Testis (tissue), 3 donors: ENCODE data around the gene PPIL6. TPM values are rescaled to one million over a fixed set of nuclear protein-coding genes. Genes with fewer than 3 reads are reported as not detected.

Source experiments
- DNase-seq: peaks from one replicate; pipeline ENCODE4 v3.0.0-alpha.2; 2019
- H3K27ac ChIP-seq, 2 donors: fragments of 200-600 bp; sonication (generic); one replicate each; pipeline ENCODE4 v1.5.1; 2019
- H3K27me3 ChIP-seq: fragments of 200-600 bp; sonication (generic); one replicate; pipeline ENCODE4 v1.5.1; 2019
- H3K36me3 ChIP-seq: fragments of 200-600 bp; sonication (generic); one replicate; pipeline ENCODE4 v1.5.1; 2017; ENCODE audit warnings: low read depth; ENCODE audit errors: missing control alignments
- H3K4me1 ChIP-seq: fragments of 200-600 bp; sonication (generic); one replicate; pipeline ENCODE4 v1.5.1; 2019
- H3K4me3 ChIP-seq, 2 donors: fragments of 200-600 bp; sonication (generic); one replicate each; pipeline ENCODE4 v1.5.1; 2017 to 2019
- H3K9me3 ChIP-seq: fragments of 200-600 bp; sonication (generic); one replicate; pipeline ENCODE4 v1.5.1; 2017
- CTCF ChIP-seq, 3 experiments: fragments of 450-650 bp in 2 of 3; fragments of 200-600 bp in 1 of 3; sonication (generic) in 1 of 3; IDR thresholded peaks; one replicate each; pipeline ENCODE4 v1.5.1; 2016 to 2019; ENCODE audit warnings: antibody characterized with exemption in 3 of 3, mild to moderate bottlenecking in 2 of 3, moderate library complexity in 1 of 3
- POLR2A ChIP-seq: fragments of 450-650 bp; IDR thresholded peaks from one replicate; pipeline ENCODE4 v1.6.1; 2017; ENCODE audit warnings: antibody characterized with exemption, mild to moderate bottlenecking, moderate library complexity
- WGBS, 2 donors: methylation state at CpG; one replicate each; pipeline ENCODE4 v1.1.5; 2018; 5-methylcytosine and 5-hydroxymethylcytosine counted together
- intact Hi-C: fragments of 100-400 bp; cut with DNase I; formaldehyde crosslinking; loops from one replicate; pipeline ENCODE4 v1.15.1; 2023; ENCODE audit warnings: low total_unique reads
- polyA plus RNA-seq: library from polyadenylated mRNA; stranded (reverse); fragments of 350-450 nt; fragmentation: Illumina TruSeq; extraction: RNeasy Lipid Tissue Mini Kit (QIAGEN cat#74804); gene quantifications from one replicate; pipeline ENCODE4 v1.2.3, GENCODE V29; 2014; ENCODE audit warnings: low read depth, low replicate concordance; ENCODE audit not compliant: insufficient read depth
- total RNA-seq, 2 donors: library from RNA; depleted of rRNA; stranded (reverse); fragments of >200 nt; gene quantifications; one replicate each; pipeline ENCODE4 v1.2.3, GENCODE V29; 2016

The PPIL6 gene
- total and polyA plus RNA-seq, 3 donors from 2014 or later: 15.2 to 54.6 (median 26.7) TPM

DNA sequence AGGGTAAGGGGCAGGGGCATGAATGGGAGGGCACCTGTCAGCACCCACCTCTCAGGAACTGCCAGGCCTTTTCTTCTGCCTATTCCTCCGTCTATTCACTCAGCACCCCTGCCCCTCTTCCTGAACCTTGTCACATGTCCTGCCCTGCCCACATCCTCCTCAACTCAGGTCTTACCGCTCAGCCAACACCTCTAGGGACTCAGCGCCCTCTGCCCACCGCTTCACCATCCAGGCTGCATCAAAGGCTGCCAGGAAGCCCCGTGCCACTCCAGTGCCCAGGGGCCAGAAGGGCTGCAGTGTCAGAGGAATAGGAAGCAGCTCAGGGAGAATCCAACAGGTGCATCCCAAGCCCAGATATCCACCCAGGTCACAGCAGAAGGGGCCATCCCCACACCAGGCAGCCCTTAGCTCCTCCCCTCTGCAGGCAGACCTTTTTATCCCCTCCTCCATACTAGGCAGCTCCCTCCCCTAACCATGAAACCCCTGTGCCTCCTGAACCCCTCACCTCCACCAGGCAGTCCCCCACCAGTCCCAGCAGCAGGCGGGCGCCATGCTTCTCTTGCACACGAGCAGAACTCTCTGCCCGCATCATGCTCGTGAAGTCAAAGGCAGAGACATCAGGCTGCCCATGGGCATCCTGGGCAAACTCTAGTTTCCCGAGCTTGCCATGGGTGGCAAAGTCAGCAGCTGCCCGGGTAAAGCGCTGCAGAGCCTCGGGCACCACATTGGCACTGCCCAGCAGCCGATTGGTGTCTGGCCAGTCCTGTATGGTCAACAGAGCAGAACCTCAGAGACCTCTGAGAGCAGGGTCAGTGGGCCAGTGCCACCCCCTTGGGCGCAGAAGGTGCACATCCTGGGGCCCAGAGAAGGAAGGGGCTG is 9.6 kb upstream of the PPIL6 start:
- TF ChIP-seq POLR2A: no peak
- no peak for TF ChIP-seq CTCF (IDR thresholded peaks at IDR 0.05)
- Histone ChIP-seq H3K27me3 (no peaks in the 10 kb centered on the region), H3K27ac (no peak overlapping the region), H3K36me3 (no peaks in the 10 kb centered on the region), H3K9me3 (no peaks in the 10 kb centered on the region), H3K4me1 (peaks cover 11% of the 10 kb centered on the region), H3K4me3 (no peak overlapping the region)
- intact Hi-C loops: no loop called here
- 93 to 94% methylated on average over 10 to 16 of the region's 16 CpGs for WGBS, 2 donors
- DNase-seq: no peak

- H3K9me3 ChIP-seq: no peaks in the 10 kb centered on the region
- no peak overlapping the region for H3K27ac ChIP-seq
- intact Hi-C loops: no loop called here
- no peak for DNase-seq
- TF ChIP-seq POLR2A (no peak), CTCF (IDR thresholded peaks at IDR 0.05) (no peak)
- peaks cover 6% of the 10 kb centered on the region for H3K4me1 ChIP-seq
- no peaks in the 10 kb centered on the region for H3K27me3 ChIP-seq
- H3K4me3 ChIP-seq: no peak overlapping the region
- no peaks in the 10 kb centered on the region for H3K36me3 ChIP-seq
- WGBS, 2 donors: 90 to 94% methylated on average over 12 to 19 of the region's 19 CpGs
These were observed 8.8 kb upstream of the PPIL6 start for GRCh38 chr6:109449064-109449794.

DNA sequence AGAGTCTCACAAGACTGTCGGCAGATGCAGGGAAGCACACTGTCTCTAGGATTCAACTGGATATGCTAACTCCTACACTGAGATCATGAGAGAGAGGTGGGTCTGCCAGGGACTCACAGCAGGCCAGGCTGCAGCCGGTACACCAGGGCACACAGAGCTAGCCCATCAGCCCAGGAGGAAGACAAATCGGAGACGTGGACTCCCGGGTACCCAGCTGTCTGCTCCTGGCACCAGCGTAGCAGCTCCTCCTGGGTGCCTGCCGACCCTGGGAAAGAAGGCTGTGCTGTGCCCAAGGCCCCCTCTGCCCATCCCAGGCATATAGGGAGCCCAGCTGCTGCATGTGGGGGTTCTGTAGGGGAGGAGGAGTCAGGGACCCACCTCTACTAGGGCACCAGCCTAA is 8.2 kb upstream of the PPIL6 start:
- no peaks in the 10 kb centered on the region for H3K9me3 ChIP-seq
- no peak overlapping the region for H3K4me3 ChIP-seq
- H3K27me3 ChIP-seq: no peaks in the 10 kb centered on the region
- TF ChIP-seq CTCF (IDR thresholded peaks at IDR 0.05) (no peak), POLR2A (no peak)
- H3K27ac ChIP-seq: no peak overlapping the region
- H3K36me3 ChIP-seq: no peaks in the 10 kb centered on the region
- WGBS, 2 donors: 73 to 87% methylated on average over 7 of the region's 7 CpGs
- peaks cover 1% of the 10 kb centered on the region for H3K4me1 ChIP-seq
- intact Hi-C loops: no loop called here
- no peak for DNase-seq

DNA sequence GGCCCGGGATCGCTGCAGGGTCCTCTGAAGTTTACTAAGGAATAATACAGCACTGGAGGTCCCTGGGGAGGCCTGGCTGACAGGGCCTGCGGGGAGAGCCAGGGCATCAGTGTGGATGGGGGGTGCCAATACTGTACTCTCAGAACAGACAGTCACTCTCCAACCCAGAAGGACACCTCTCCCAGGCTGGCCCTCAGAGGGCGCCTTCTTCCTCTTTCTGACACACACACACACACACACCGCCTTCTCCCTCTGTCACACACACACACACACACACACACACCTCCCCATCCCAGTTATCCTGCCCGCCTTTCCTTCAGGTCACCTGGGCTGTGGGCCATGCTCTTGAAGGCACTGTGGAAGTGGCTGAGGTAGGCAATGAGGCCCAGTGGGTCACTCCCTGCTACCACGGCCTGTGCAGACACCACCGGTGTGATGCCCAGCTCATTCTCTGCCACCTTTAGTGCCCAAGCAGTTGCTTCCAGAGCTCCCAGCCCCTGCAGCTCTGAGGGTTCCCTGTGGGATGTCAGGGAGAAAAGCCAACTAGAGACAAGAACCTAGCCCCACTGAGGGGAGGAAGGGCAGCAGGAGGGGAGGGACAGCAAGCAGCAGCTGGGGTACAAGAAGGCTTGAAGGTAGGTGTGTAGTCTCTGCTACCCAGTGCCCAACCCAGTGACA is 7.6 kb upstream of the PPIL6 start:
- TF ChIP-seq CTCF (IDR thresholded peaks at IDR 0.05): no peak
- no peak for TF ChIP-seq POLR2A
- intact Hi-C loops: no loop called here
- Histone ChIP-seq H3K27ac (no peak overlapping the region), H3K27me3 (no peaks in the 10 kb centered on the region), H3K4me1 (no peaks in the 10 kb centered on the region), H3K4me3 (no peak overlapping the region), H3K9me3 (no peaks in the 10 kb centered on the region), H3K36me3 (no peaks in the 10 kb centered on the region)
- DNase-seq: no peak
- WGBS, 2 donors: 89% methylated on average over 5 to 8 of the region's 8 CpGs
